Spleen (tissue), 11 donors: ENCODE results near the gene MED13. TPM values are rescaled to one million over a fixed set of nuclear protein-coding genes. Genes with fewer than 3 reads are reported as not detected.

Experiments
- DNase-seq: peaks from one replicate; pipeline ENCODE4 v3.0.0-alpha.2; 2020
- H3K27ac ChIP-seq, 8 donors: fragments of 200-600 bp; sonication (generic) in 7 of 8; 1 replicate in 4 of 8; 2 replicates in 4 of 8; pipeline versions ENCODE4 v1.5.0 to v1.8.0; 2016 to 2021; ENCODE audit warnings: inconsistent platforms in 4 of 8, mild to moderate bottlenecking in 4 of 8, moderate library complexity in 1 of 8
- H3K27me3 ChIP-seq, 7 donors: fragments of 200-600 bp; sonication (generic) in 6 of 7; replicated peaks in 1 of 7; 1 replicate in 4 of 7; 2 replicates in 3 of 7; pipeline versions ENCODE4 v1.5.0 to v1.8.0; 2016 to 2021; ENCODE audit warnings: inconsistent platforms in 3 of 7, mild to moderate bottlenecking in 1 of 7
- H3K36me3 ChIP-seq, 6 donors: fragments of 200-600 bp; sonication (generic) in 5 of 6; 1 replicate in 4 of 6; 2 replicates in 2 of 6; pipeline versions ENCODE4 v1.5.0 to v1.8.0; 2016 to 2021; ENCODE audit warnings: inconsistent platforms in 2 of 6
- H3K4me1 ChIP-seq, 6 donors: fragments of 200-600 bp; sonication (generic) in 5 of 6; 1 replicate in 3 of 6; 2 replicates in 3 of 6; pipeline versions ENCODE4 v1.5.0 to v1.8.0; 2016 to 2021; ENCODE audit warnings: inconsistent platforms in 3 of 6
- H3K4me3 ChIP-seq, 8 donors: fragments of 200-600 bp; sonication (generic) in 7 of 8; 1 replicate in 4 of 8; 2 replicates in 4 of 8; pipeline versions ENCODE4 v1.5.0 to v1.8.0; 2016 to 2021; ENCODE audit warnings: inconsistent platforms in 4 of 8, mild to moderate bottlenecking in 4 of 8, moderate library complexity in 2 of 8
- H3K9me3 ChIP-seq, 8 donors: fragments of 200-600 bp; sonication (generic) in 7 of 8; 1 replicate in 4 of 8; 2 replicates in 4 of 8; pipeline versions ENCODE4 v1.5.0 to v1.8.0; 2016 to 2021; ENCODE audit warnings: inconsistent platforms in 4 of 8
- CTCF ChIP-seq, 11 experiments: fragments of 200-600 bp in 7 of 11; fragments of 450-650 bp in 4 of 11; sonication (generic) in 4 of 11; IDR thresholded peaks in 8 of 11; conservative IDR thresholded peaks in 3 of 11; 1 replicate in 7 of 11; 2 replicates in 4 of 11; pipeline versions ENCODE4 v1.4.0 to v1.8.0; 2016 to 2021; ENCODE audit warnings: antibody characterized with exemption in 11 of 11, inconsistent platforms in 4 of 11, mild to moderate bottlenecking in 1 of 11
- POLR2A ChIP-seq, 3 donors: fragments of 450-650 bp; IDR thresholded peaks; one replicate each; pipeline ENCODE4 v1.5.1; 2017; ENCODE audit warnings: antibody characterized with exemption in 3 of 3, mild to moderate bottlenecking in 1 of 3
- POLR2AphosphoS5 ChIP-seq, 3 donors: sonication (generic); formaldehyde crosslinking; IDR thresholded peaks; one replicate each; pipeline ENCODE4 v1.5.1; 2017; ENCODE audit warnings: antibody characterized with exemption in 3 of 3
- WGBS, 5 donors: extraction: QIAGEN DNeasy Blood & Tissue Kit in 3 of 5; methylation state at CpG; one replicate each; pipeline versions ENCODE4 v1.1.5 to v1.1.7; 2013 to 2018; 5-methylcytosine and 5-hydroxymethylcytosine counted together
- intact Hi-C: fragments of 100-400 bp; cut with DNase I; formaldehyde crosslinking; loops from one replicate; pipeline ENCODE4 v1.15.0; 2023; ENCODE audit warnings: low total_unique reads
- polyA plus RNA-seq, 3 donors: library from polyadenylated mRNA; stranded (reverse); fragments of 200-250 nt; gene quantifications; one replicate each; pipeline ENCODE4 v1.2.1, GENCODE V29; 2013
- total RNA-seq, 7 donors: library from RNA; depleted of rRNA in 3 of 7; stranded (reverse); fragments of >200 nt in 3 of 7; fragmentation: NEBNext Ultra II Directional in 4 of 7; extraction: Animal tissue kit (Norgen Biotek cat#: 25700) in 4 of 7; gene quantifications; one replicate each; pipeline versions ENCODE4 v1.1.0 to v1.2.1, GENCODE V29; 2016 to 2021
- donor health status: healthy with polysubstance abuse.
- donor health status: DM: no; HTN: no; CAD: no; lungs with moderate emphysema.
- donor health status: DM: no; HTN: no; CAD: no.
- donor health status: Bipolar disorder and iron deficiency.
- donor health status: healthy.
- donor health status: DM: no; HTN: no; CAD: no.
- donor health status: DM: yes; HTN: yes; CAD: no.

Gene MED13
- total and polyA plus RNA-seq, 10 donors = 4.0 to 104 (median 79.8) TPM

- Histone ChIP-seq H3K36me3 (peaks cover 0 to 100% (median 47%) of the 10 kb centered on the region in 6 donors), H3K27me3 (no peaks in the 10 kb centered on the region), H3K27ac (peak overlapping the region in 1 of 8 donors; percentile 18), H3K9me3 (no peaks in the 10 kb centered on the region), H3K4me1 (peaks cover 0 to 81% (median 20%) of the 10 kb centered on the region in 6 donors), H3K4me3 (no peak overlapping the region)
- intact Hi-C loops = no loop called here
- TF ChIP-seq CTCF (IDR thresholded peaks at IDR 0.05 in 8 of 11, conservative IDR thresholded peaks at IDR 0.05 in 3 of 11) (no peak), POLR2AphosphoS5 (IDR thresholded peaks at IDR 0.05) (no peak), POLR2A (IDR thresholded peaks at IDR 0.05) (no peak)
- no peak for DNase-seq
Observed at GRCh38 chr17:62043602-62044001, 21.5 kb downstream of the MED13 start.

- Histone ChIP-seq H3K36me3 (peaks cover 0 to 98% (median 46%) of the 10 kb centered on the region in 6 donors), H3K4me3 (no peak overlapping the region), H3K9me3 (no peaks in the 10 kb centered on the region), H3K27ac (peak overlapping the region in 1 of 8 donors; percentile 18), H3K27me3 (no peaks in the 10 kb centered on the region), H3K4me1 (peaks cover 0 to 78% (median 20%) of the 10 kb centered on the region in 6 donors)
- TF ChIP-seq POLR2A (IDR thresholded peaks at IDR 0.05) (no peak), POLR2AphosphoS5 (IDR thresholded peaks at IDR 0.05) (no peak), CTCF (IDR thresholded peaks at IDR 0.05 in 8 of 11, conservative IDR thresholded peaks at IDR 0.05 in 3 of 11) (no peak)
- intact Hi-C loops = no loop called here
- 85 to 90% (median 88%) methylated on average over 2 of the region's 2 CpGs for WGBS, 5 donors
- DNase-seq = no peak
Observed at GRCh38 chr17:62043140-62043539, 21.9 kb downstream of the MED13 start.

GRCh38 chr17:62038248-62038647 lies 26.8 kb downstream of the MED13 start:
- no peaks in the 10 kb centered on the region for H3K27me3 ChIP-seq
- 76 to 93% (median 92%) methylated on average over 1 of the region's 1 CpG for WGBS, 5 donors
- no peaks in the 10 kb centered on the region for H3K9me3 ChIP-seq
- no peak overlapping the region for H3K27ac ChIP-seq
- H3K4me3 ChIP-seq = no peak overlapping the region
- peaks cover 0 to 93% (median 34%) of the 10 kb centered on the region in 6 donors for H3K36me3 ChIP-seq
- TF ChIP-seq POLR2A (IDR thresholded peaks at IDR 0.05) (no peak), POLR2AphosphoS5 (IDR thresholded peaks at IDR 0.05) (no peak), CTCF (IDR thresholded peaks at IDR 0.05 in 8 of 11, conservative IDR thresholded peaks at IDR 0.05 in 3 of 11) (no peak)
- intact Hi-C loops = no loop called here
- DNase-seq = no peak
- H3K4me1 ChIP-seq = peaks cover 0 to 51% (median 8%) of the 10 kb centered on the region in 6 donors

- no peaks in the 10 kb centered on the region for H3K9me3 ChIP-seq
- intact Hi-C loops = no loop called here
- no peaks in the 10 kb centered on the region for H3K27me3 ChIP-seq
- no peak for TF ChIP-seq CTCF (IDR thresholded peaks at IDR 0.05 in 8 of 11, conservative IDR thresholded peaks at IDR 0.05 in 3 of 11)
- no peak for TF ChIP-seq POLR2A (IDR thresholded peaks at IDR 0.05)
- no peak for TF ChIP-seq POLR2AphosphoS5 (IDR thresholded peaks at IDR 0.05)
- DNase-seq = no peak
- no peak overlapping the region for H3K4me3 ChIP-seq
- H3K36me3 ChIP-seq = peaks cover 0 to 94% (median 65%) of the 10 kb centered on the region in 6 donors
- H3K27ac ChIP-seq = no peak overlapping the region
- H3K4me1 ChIP-seq = peaks cover 0 to 17% (median 0%) of the 10 kb centered on the region in 6 donors
Observed at GRCh38 chr17:62033317-62033716, 31.8 kb downstream of the MED13 start.
